Left renal cortex interstitium (tissue), 4 donors: ENCODE measurements around the gene PARVA. TPM values are rescaled to one million over a fixed set of nuclear protein-coding genes. Genes with fewer than 3 reads are reported as not detected.

Experiments used
- DNase-seq, 4 donors: peaks; one replicate each; pipeline ENCODE4 v3.0.0-alpha.2; 2013; ENCODE audit warnings: low read depth in 4 of 4, low spot score in 2 of 4, missing footprints in 1 of 4
- polyA plus RNA-seq, 4 donors: library from polyadenylated mRNA; unstranded; fragments of 120-200 nt; gene quantifications; one replicate each; pipeline ENCODE4 v1.2.1, GENCODE V29; 2013; ENCODE audit not compliant: insufficient read length in 4 of 4

PARVA gene
- polyA plus RNA-seq, 4 donors: 104 to 120 (median 116) TPM

GRCh38 chr11:12402691-12403120, 25.3 kb downstream of the PARVA start:
- DNase-seq: no peak

GRCh38 chr11:12403122-12403996, 26.0 kb downstream of the PARVA start:
- no peak for DNase-seq

DNA sequence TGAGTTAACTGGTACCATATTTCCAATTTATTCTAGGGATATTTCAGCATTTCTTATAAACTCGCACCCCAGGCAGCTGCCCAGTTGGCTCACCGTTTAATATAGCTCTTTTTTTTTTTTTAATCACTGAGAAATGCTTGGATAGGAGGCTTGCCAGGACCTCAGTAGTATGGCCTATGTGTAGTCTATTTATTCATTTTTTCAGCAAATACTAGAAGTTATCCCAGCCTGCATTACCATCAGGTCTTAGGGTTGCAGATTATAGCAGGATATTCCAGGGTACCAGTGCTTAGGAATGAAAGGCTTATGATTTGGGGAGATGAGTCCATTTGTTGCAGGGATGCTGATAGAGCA, 26.6 kb downstream of the PARVA start:
- no peak for DNase-seq

GRCh38 chr11:12404436-12404835, 27.1 kb downstream of the PARVA start:
- no peak for DNase-seq

- no peak for DNase-seq
These were observed 30.9 kb downstream of the PARVA start for GRCh38 chr11:12408156-12408770.

DNA sequence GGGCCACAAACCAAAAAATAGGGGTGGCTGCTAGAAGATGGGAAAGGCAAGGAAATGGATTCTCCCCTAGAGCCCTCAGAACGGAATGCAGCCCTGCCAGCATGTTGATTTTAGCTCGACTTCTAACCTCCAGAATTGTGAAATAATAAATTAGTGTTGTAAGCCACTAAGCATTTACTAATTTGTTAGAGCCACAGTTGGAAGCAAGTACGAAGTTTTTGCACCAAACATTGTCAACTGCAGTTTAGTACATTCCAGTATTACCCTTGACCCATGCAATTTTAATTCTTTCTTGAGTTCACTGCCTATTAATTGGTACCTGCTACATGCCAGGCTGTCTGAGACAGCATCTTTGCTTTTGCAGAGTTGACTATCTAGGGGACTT, 32.2 kb downstream of the PARVA start:
- no peak for DNase-seq

- DNase-seq: no peak
These were observed 32.8 kb downstream of the PARVA start for GRCh38 chr11:12410006-12410728.

GRCh38 chr11:12411393-12411792, 34.0 kb downstream of the PARVA start:
- no peak for DNase-seq

DNA sequence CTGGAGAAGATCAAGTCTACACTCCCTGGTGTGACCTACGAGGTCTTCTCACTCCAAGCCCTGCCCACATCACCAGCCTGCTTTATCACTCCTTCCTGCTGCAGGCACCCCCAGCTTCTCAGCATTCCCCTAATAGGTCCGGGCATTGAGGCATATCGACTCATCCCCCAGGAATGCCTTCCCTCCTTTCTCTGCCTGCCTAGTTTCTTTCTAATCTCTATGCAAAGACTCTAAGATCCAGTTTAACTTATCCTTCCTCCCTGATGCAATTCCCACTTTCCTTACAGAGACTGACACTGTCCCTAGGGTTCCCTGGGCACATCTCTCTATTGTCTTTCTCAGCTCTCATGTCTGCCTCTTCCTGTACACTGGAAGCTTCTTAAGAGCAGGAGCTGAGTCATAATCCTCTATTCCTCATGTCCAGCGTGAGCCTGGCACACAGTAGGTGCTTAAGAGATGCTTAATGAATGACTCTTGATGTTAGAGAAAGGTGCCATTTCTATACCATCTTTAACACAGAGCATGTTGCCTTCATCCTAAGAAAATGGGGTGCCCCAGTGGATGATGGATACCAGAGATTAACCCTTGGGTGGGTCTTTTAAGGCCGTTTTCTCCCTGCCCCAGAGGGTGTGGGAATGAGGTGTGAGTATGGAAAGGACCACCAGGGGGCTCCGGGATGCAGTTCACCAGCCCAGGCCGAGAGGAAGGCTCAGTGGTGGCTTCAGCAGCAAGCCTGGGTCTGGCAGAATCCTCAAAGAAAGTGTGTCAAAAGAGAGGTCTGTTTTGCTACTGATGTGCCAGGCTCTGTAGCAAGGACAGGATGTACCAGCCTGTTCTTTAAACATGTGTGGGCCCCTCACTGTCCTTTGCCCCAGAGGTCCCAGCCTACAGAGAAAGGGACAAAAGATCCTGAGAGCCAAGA, 34.7 kb downstream of the PARVA start:
- peak in 1 of 4 donors; percentile 54 for DNase-seq

DNA sequence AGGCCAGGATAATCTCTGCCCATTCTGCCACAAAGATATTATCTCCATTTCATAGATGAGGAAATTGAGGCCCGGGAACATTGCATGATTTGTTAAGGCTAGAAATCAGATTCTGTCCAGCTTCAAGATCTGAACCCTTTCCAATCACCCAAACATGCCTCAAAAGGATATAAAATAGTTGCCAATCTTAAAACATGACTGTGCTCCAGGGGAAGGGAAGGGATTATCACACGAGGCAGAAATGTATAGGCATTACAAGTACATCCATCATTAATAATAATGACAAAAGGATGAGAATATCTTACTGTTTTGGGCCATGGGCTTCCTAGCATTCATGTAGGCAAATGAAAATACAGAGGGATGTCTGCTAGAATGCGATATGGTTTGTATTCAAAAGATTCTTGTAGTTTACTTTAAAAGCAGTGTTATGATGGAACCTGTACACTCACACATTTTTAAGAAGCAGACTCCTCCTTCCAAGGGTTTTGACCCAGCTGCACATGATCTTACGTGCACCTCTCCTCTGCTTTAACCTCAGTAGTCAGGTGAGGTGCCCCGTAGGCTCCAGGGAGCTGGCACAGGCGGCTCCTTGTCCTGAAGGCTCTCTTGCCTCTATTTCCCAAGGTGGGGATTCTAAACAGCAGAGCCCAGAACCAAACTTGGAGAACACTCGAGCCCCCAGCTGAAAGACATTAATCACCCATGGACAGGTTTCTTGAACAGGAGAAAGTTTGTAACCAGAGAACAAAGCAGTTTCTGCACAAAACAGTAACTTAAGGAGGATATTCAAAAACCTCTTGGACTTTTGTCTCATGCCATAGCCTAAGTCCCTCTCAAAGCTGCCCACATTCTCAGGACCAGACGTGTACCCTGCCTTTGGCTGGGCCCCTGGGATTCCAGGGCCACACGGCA, 36.0 kb downstream of the PARVA start:
- no peak for DNase-seq

DNA sequence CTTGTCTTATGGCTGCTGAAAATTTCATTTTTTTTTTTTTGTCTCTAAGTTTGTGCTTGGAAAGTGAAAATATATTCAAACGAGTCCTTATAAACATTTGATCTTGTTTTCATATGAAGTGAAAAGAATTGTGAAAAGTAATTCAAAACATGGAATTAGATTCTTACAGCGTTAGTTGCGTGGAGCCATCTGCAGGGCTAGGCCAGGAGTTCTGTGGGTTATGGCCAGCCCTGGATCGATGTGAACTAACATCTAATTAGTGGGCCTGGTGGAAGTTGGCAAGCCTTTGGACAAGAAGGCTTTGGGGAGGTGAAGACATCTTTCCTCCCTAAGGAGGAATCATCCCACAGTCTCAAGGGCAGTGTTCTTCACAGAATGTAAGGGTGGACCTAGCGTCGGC, 37.2 kb downstream of the PARVA start:
- DNase-seq: no peak

GRCh38 chr11:12415342-12415966, 38.1 kb downstream of the PARVA start:
- no peak for DNase-seq

DNA sequence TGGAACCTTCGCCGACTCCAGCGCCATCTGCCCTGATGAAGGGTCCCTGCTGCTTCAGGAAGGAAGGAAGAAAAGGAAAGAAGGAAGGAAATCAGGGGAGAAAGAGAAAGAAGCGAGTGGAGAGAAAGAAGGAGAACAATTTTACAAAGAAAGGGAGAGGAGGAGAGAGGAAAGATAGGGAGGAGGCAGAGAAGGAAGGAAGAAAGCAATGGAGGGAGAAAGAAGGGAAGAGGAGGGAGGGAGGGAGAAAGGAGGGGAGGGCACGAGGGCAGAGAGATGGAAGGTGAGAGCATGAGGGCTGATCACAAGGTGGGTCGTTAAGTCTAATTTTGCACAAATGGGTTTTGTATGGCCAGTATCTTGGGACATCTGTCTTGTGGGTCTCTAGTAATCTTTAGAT, 39.2 kb downstream of the PARVA start:
- no peak for DNase-seq

GRCh38 chr11:12417691-12418611, 40.6 kb downstream of the PARVA start:
- DNase-seq: no peak

GRCh38 chr11:12420040-12420439, 42.7 kb downstream of the PARVA start:
- DNase-seq: no peak

DNA sequence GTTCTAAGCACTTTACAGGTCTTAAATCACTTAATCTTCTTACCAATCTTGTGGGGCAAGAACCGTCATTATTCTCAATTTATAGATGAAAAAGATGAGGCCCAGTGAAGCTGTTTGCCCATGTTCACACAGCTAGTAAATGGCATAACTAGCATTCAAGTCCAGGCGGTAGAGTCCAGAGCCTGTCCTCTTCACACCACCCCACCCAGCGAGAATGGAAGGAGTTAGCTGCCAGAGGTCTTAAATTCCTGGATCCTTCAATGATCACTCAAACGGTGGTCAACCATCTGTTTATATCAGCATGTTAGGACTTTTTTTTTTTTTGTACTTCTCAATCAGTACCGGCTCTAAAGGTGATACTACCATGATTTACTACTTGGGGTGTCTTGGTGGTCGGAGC, 43.3 kb downstream of the PARVA start:
- no peak for DNase-seq

- DNase-seq: no peak
These were observed 44.0 kb downstream of the PARVA start for GRCh38 chr11:12421386-12421785.

GRCh38 chr11:12426176-12426575, 48.8 kb downstream of the PARVA start:
- no peak for DNase-seq
